ENCODE measurements around the gene PLCB2. TPM values are rescaled to one million over a fixed set of nuclear protein-coding genes. Genes with fewer than 3 reads are reported as not detected.
A peak's percentile ranks its signal among the peaks of the same experiment; 100 is the strongest.

The PLCB2 gene
- total and polyA plus RNA-seq, 8 donors: 3.5 to 12.5 (median 5.5) TPM

DNA sequence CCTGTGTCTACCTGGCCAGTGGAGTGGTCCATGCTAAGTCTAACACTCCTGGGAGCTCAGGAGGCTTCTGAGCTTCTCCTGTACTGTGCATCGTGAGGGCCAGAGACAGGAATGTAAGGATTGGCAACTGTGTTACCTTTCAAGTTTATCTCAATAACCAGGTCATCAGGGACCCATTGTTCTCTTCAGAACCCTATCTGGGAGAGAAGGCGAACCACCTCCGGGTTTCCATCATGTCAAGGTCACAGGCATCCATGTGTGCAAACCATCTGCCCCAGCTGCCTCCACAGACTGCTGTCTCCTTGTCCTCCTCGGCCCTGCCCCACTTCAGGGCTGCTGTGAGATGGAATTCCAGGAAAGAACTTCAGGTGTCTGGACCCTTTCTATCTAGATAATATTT is 30.8 kb downstream of the PLCB2 start:
- H3K36me3 ChIP-seq: peaks cover 0 to 5% (median 0%) of the 10 kb centered on the region in 4 donors
- no peak overlapping the region for H3K4me3 ChIP-seq
- intact Hi-C loops (cut with DNase I; ENCODE audit: low total_unique reads): no loop called here
- DNase-seq: no peak
- peaks cover 15 to 28% (median 19%) of the 10 kb centered on the region in 4 donors for H3K4me1 ChIP-seq
- WGBS, 5 donors: 47 to 64% (median 60%) methylated on average over 4 of the region's 4 CpGs
- no peak overlapping the region for H3K27ac ChIP-seq
- H3K9me3 ChIP-seq: no peaks in the 10 kb centered on the region
- H3K27me3 ChIP-seq: peaks cover 15 to 47% (median 31%) of the 10 kb centered on the region in 3 donors
- TF ChIP-seq, protein P1, sequence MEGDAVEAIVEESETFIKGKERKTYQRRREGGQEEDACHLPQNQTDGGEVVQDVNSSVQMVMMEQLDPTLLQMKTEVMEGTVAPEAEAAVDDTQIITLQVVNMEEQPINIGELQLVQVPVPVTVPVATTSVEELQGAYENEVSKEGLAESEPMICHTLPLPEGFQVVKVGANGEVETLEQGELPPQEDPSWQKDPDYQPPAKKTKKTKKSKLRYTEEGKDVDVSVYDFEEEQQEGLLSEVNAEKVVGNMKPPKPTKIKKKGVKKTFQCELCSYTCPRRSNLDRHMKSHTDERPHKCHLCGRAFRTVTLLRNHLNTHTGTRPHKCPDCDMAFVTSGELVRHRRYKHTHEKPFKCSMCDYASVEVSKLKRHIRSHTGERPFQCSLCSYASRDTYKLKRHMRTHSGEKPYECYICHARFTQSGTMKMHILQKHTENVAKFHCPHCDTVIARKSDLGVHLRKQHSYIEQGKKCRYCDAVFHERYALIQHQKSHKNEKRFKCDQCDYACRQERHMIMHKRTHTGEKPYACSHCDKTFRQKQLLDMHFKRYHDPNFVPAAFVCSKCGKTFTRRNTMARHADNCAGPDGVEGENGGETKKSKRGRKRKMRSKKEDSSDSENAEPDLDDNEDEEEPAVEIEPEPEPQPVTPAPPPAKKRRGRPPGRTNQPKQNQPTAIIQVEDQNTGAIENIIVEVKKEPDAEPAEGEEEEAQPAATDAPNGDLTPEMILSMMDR (IDR thresholded peaks at IDR 0.05): no peak
- TF ChIP-seq EP300 (IDR thresholded peaks at IDR 0.05) (no peak), POLR2A (IDR thresholded peaks at IDR 0.05) (no peak), POLR2AphosphoS5 (IDR thresholded peaks at IDR 0.05) (no peak)

DNA sequence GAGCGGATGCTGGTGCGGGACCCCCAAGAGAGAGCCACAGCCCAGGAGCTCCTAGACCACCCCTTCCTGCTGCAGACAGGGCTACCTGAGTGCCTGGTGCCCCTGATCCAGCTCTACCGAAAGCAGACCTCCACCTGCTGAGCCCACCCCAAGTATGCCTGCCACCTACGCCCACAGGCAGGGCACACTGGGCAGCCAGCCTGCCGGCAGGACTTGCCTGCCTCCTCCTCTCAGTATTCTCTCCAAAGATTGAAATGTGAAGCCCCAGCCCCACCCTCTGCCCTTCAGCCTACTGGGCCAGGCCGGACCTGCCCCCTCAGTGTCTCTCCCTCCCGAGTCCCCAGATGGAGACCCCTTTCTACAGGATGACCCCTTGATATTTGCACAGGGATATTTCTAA is 31.8 kb downstream of the PLCB2 start:
- WGBS, 5 donors: 89 to 93% (median 92%) methylated on average over 7 of the region's 7 CpGs
- no peak for DNase-seq

DNA sequence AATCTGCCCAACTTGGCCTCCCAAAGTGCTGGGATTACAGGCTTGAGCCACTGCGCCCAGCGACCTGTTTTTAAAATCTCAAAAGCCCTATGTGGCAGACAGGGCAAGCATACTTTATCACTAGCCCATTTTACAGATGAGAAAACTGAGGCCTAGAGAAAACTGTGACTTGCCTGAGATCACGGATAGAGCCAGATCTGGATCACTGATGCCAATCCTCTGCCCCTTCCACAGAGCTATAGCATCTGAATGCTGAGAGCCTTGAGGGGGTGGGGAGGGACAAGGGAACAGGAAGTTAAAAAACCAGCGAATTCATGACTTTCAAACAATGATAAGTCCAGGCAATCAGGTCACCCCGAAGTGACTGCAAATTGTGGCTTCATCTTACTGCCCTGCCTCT is 32.2 kb downstream of the PLCB2 start:
- peaks cover 0 to 5% (median 0%) of the 10 kb centered on the region in 4 donors for H3K36me3 ChIP-seq
- intact Hi-C loops (cut with DNase I; ENCODE audit: low total_unique reads): no loop called here
- peaks cover 8 to 17% (median 10%) of the 10 kb centered on the region in 4 donors for H3K4me1 ChIP-seq
- H3K9me3 ChIP-seq: no peaks in the 10 kb centered on the region
- peaks cover 4 to 33% (median 17%) of the 10 kb centered on the region in 3 donors for H3K27me3 ChIP-seq
- no peak for DNase-seq
- TF ChIP-seq, protein P1 (IDR thresholded peaks at IDR 0.05): no peak
- TF ChIP-seq POLR2A (IDR thresholded peaks at IDR 0.05) (no peak), EP300 (IDR thresholded peaks at IDR 0.05) (no peak), POLR2AphosphoS5 (IDR thresholded peaks at IDR 0.05) (no peak)
- WGBS, 5 donors: 59 to 88% (median 81%) methylated on average over 5 of the region's 5 CpGs
- no peak overlapping the region for H3K27ac ChIP-seq
- no peak overlapping the region for H3K4me3 ChIP-seq

More for the DNA sequence above, 31.8 kb downstream of the PLCB2 start:
- no peak overlapping the region for H3K27ac ChIP-seq
- peaks cover 8 to 18% (median 10%) of the 10 kb centered on the region in 4 donors for H3K4me1 ChIP-seq
- peaks cover 8 to 37% (median 21%) of the 10 kb centered on the region in 3 donors for H3K27me3 ChIP-seq
- intact Hi-C loops (cut with DNase I; ENCODE audit: low total_unique reads): no loop called here
- peaks cover 0 to 5% (median 0%) of the 10 kb centered on the region in 4 donors for H3K36me3 ChIP-seq
- H3K4me3 ChIP-seq: no peak overlapping the region
- no peak for TF ChIP-seq POLR2A (IDR thresholded peaks at IDR 0.05)
- TF ChIP-seq POLR2AphosphoS5 (IDR thresholded peaks at IDR 0.05): no peak
- H3K9me3 ChIP-seq: no peaks in the 10 kb centered on the region

DNA sequence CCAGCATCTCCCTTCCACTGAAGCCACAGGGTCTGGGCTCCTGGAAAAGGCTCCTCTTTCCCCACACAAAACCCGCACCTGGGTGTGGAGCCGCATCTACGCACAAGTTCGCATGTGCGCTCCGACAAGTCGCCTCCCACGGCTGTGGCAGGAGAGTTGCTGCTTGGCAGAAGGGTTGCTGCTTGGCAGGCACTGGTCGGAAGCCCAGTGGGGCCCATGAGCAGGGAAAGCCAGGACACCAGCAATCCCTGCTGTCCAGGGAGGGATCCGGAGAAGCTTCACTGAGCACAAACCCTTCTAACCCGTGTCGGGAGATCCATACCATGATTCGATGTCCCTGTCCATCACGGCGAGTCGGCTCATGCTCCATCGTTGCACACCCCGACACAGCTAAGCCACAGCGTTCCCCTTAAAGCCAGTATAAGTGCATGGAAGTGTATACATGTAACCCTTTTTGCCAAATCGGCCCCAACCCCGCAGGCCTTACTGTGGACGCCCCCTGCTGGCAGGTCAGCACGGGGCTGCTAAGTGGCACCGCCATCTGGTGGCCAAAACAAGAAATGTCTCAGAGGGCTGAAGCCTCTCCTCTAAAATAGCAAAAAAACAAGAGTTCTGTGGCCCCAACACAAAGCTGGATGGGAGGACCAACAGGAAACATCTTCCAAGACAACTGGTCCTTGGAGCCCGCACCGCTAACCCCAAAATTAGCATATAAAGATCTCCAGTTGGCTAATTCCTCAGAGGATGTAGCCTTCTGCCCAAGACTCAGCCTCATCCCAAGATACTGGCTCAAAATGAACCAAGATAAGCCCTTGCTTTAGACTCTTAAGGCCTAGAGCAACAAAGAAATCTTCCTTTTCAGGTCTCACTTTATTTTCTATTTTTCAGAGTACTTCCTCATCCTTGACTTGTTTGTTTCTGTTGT is 33.1 kb downstream of the PLCB2 start:
- TF ChIP-seq EP300 (IDR thresholded peaks at IDR 0.05) (no peak), POLR2A (IDR thresholded peaks at IDR 0.05) (no peak), POLR2AphosphoS5 (IDR thresholded peaks at IDR 0.05) (peak; percentile 10 to 75 (median 46))
- TF ChIP-seq, protein P1 (IDR thresholded peaks at IDR 0.05): peak in 6 of 7 experiments; percentile 49 to 100 (median 100)
- DNase-seq: peak; percentile 87 to 91
- H3K36me3 ChIP-seq: peaks cover 0 to 5% (median 0%) of the 10 kb centered on the region in 4 donors
- H3K27me3 ChIP-seq: peaks cover 2 to 23% (median 8%) of the 10 kb centered on the region in 3 donors
- intact Hi-C loops (cut with DNase I; ENCODE audit: low total_unique reads): loop anchor here (5.0 kb wide), 1 partner anchor 227 kb away; no protein-coding TSS in a partner anchor
- H3K9me3 ChIP-seq: no peaks in the 10 kb centered on the region
- H3K27ac ChIP-seq: no peak overlapping the region
- H3K4me3 ChIP-seq: no peak overlapping the region
- 50 to 58% (median 57%) methylated on average over 24 to 26 of the region's 26 CpGs for WGBS, 5 donors
- H3K4me1 ChIP-seq: peaks cover 3 to 8% (median 6%) of the 10 kb centered on the region in 4 donors
